ENCODE data around the gene CEP85.

GRCh38 chr1:26184883-26185282, 49.1 kb upstream of the CEP85 start:
- TF ChIP-seq POLR2A (IDR thresholded peaks at IDR 0.05), result no peak
- no peak for TF ChIP-seq CTCF (IDR thresholded peaks at IDR 0.05)
- TF ChIP-seq POLR2AphosphoS5 (IDR thresholded peaks at IDR 0.05), result no peak
